MCF 10A (cell line): ENCODE data around the gene MED27. TPM values are rescaled to one million over a fixed set of nuclear protein-coding genes. Genes with fewer than 3 reads are reported as not detected.

ENCODE experiments used
- BruUV-seq: library from RNA; stranded (reverse); fragments of 400-500 nt; replicated peaks from 2 replicates; lab custom pipeline; 2021; lab: Mats Ljungman, UMichigan
- CTCF ChIA-PET: fragments of 300-600 bp; sonication (Branson Sonifier 250); formaldehyde crosslinking; extraction: SDS; loops from one replicate; lab custom pipeline; 2021; ENCODE audit warnings: antibody characterized with exemption, inconsistent platforms; lab: Yijun Ruan, JAX
- POLR2A ChIA-PET: fragments of 300-600, 350-650 bp; sonication (Branson Sonifier 250); formaldehyde crosslinking; extraction: SDS; loops from one replicate; lab custom pipeline; 2020; ENCODE audit warnings: antibody characterized with exemption, inconsistent platforms; lab: Yijun Ruan, JAX
- DNase-seq: peaks from one replicate; pipeline ENCODE4 v3.0.0-alpha.2; 2018; ENCODE audit not compliant: unreplicated experiment
- H3K27ac Mint-ChIP-seq: one replicate; pipeline ENCODE4 v1.8.0; 2022; ENCODE audit warnings: mild to moderate bottlenecking, low read depth, mixed read lengths; ENCODE audit not compliant: unreplicated experiment
- H3K27me3 Mint-ChIP-seq: one replicate; pipeline ENCODE4 v1.8.0; 2022; ENCODE audit warnings: mixed read lengths; ENCODE audit not compliant: insufficient read depth, unreplicated experiment
- H3K36me3 Mint-ChIP-seq: one replicate; pipeline ENCODE4 v1.8.0; 2022; ENCODE audit warnings: mild to moderate bottlenecking, moderate library complexity, mixed read lengths; ENCODE audit not compliant: insufficient read depth, unreplicated experiment
- H3K4me1 Mint-ChIP-seq: one replicate; pipeline ENCODE4 v1.8.0; 2022; ENCODE audit warnings: mixed read lengths; ENCODE audit not compliant: insufficient read depth, unreplicated experiment
- H3K4me3 Mint-ChIP-seq: one replicate; pipeline ENCODE4 v1.8.0; 2022; ENCODE audit warnings: mild to moderate bottlenecking, moderate library complexity, mixed read lengths; ENCODE audit not compliant: unreplicated experiment
- H3K9me3 Mint-ChIP-seq: one replicate; pipeline ENCODE4 v1.8.0; 2022; ENCODE audit warnings: mixed read lengths; ENCODE audit not compliant: unreplicated experiment
- intact Hi-C: fragments of 100-400 bp; cut with micrococcal nuclease; formaldehyde crosslinking; loops from 2 replicates; pipeline ENCODE4 v1.14.1; 2022
- total RNA-seq: library from RNA; stranded (reverse); gene quantifications from 2 replicates; pipeline ENCODE4 v1.2.3, GENCODE V29; 2022
- TF ChIP-seq, protein P1 (sequence below): fragments of 200-600 bp; IDR thresholded peaks from one replicate; pipeline ENCODE4 v1.8.0; 2022; ENCODE audit warnings: antibody characterized with exemption, mild to moderate bottlenecking; ENCODE audit not compliant: unreplicated experiment

The MED27 gene
- total RNA-seq, 1 experiment from 2014 or later = 34.3 TPM

GRCh38 chr9:132069046-132069898, 10.4 kb downstream of the MED27 start:
- intact Hi-C loops = no loop called here
- Mint-ChIP-seq H3K4me1 (peaks cover 4% of the 10 kb centered on the region), H3K27me3 (no peaks in the 10 kb centered on the region)

GRCh38 chr9:132068605-132069004, 11.1 kb downstream of the MED27 start:
- peaks cover 39% of the 10 kb centered on the region for H3K36me3 Mint-ChIP-seq
- intact Hi-C loops = no loop called here
- CTCF ChIA-PET = interaction anchor here (0.6 kb wide), 1 partner anchor 448 kb away, joined by 3 read pairs; no protein-coding TSS in a partner anchor
- H3K4me3 Mint-ChIP-seq = no peak overlapping the region
- no peaks in the 10 kb centered on the region for H3K27me3 Mint-ChIP-seq
- H3K27ac Mint-ChIP-seq = no peak overlapping the region
- peaks cover 4% of the 10 kb centered on the region for H3K4me1 Mint-ChIP-seq
- POLR2A ChIA-PET = interaction anchor here (1.3 kb wide), 1 partner anchor 10 kb away, joined by 5 read pairs; no protein-coding TSS in a partner anchor
- DNase-seq = no peak
- no peaks in the 10 kb centered on the region for H3K9me3 Mint-ChIP-seq
- no TSS peak for BruUV-seq
- TF ChIP-seq, protein P1, sequence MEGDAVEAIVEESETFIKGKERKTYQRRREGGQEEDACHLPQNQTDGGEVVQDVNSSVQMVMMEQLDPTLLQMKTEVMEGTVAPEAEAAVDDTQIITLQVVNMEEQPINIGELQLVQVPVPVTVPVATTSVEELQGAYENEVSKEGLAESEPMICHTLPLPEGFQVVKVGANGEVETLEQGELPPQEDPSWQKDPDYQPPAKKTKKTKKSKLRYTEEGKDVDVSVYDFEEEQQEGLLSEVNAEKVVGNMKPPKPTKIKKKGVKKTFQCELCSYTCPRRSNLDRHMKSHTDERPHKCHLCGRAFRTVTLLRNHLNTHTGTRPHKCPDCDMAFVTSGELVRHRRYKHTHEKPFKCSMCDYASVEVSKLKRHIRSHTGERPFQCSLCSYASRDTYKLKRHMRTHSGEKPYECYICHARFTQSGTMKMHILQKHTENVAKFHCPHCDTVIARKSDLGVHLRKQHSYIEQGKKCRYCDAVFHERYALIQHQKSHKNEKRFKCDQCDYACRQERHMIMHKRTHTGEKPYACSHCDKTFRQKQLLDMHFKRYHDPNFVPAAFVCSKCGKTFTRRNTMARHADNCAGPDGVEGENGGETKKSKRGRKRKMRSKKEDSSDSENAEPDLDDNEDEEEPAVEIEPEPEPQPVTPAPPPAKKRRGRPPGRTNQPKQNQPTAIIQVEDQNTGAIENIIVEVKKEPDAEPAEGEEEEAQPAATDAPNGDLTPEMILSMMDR = no peak

More at GRCh38 chr9:132069046-132069898, 10.4 kb downstream of the MED27 start:
- TF ChIP-seq, protein P1 = no peak
- Mint-ChIP-seq H3K36me3 (peaks cover 44% of the 10 kb centered on the region), H3K27ac (no peak overlapping the region), H3K9me3 (no peaks in the 10 kb centered on the region), H3K4me3 (no peak overlapping the region)
- DNase-seq = no peak
- CTCF ChIA-PET = no interaction called here
- no TSS peak for BruUV-seq
- POLR2A ChIA-PET = interaction anchor here (1.3 kb wide), 1 partner anchor 9 kb away, joined by 5 read pairs; no protein-coding TSS in a partner anchor

- BruUV-seq = no TSS peak
- CTCF ChIA-PET = no interaction called here
- DNase-seq = no peak
- POLR2A ChIA-PET = no interaction called here
- H3K9me3 Mint-ChIP-seq = no peaks in the 10 kb centered on the region
- H3K4me3 Mint-ChIP-seq = no peak overlapping the region
- no peak overlapping the region for H3K27ac Mint-ChIP-seq
- H3K4me1 Mint-ChIP-seq = peaks cover 4% of the 10 kb centered on the region
- TF ChIP-seq, protein P1 = no peak
- H3K27me3 Mint-ChIP-seq = no peaks in the 10 kb centered on the region
- intact Hi-C loops = no loop called here
- peaks cover 30% of the 10 kb centered on the region for H3K36me3 Mint-ChIP-seq
Measured at GRCh38 chr9:132066511-132066910, 13.2 kb downstream of the MED27 start.

DNA sequence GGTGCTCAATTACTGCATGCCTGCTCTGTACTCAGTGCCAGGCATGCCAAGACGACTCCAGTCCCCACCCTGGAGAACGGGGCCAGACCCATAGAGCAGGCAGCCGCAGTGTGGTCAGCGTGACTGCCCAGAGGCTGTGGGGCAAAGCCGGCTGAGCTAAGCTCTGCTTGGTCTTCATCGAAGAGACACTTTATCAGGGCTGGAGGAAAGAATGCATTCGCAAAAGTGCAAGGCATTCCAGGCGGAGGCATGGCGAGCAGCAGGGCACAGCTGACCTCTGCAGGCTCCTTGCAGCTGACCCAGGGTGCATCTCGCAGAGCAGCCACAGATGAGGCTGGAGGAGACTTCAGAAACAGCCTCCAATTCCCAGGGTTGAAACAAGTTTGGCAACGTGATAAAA, 13.6 kb downstream of the MED27 start:
- Mint-ChIP-seq H3K9me3 (no peaks in the 10 kb centered on the region), H3K4me3 (no peak overlapping the region), H3K4me1 (peaks cover 4% of the 10 kb centered on the region), H3K27ac (no peak overlapping the region), H3K27me3 (no peaks in the 10 kb centered on the region), H3K36me3 (peaks cover 25% of the 10 kb centered on the region)
- ChIA-PET CTCF (no interaction called here), POLR2A (no interaction called here)
- no peak for DNase-seq
- TF ChIP-seq, protein P1 = no peak
- no TSS peak for BruUV-seq
- intact Hi-C loops = no loop called here
